ENCODE measurements around the gene LMBRD1.

- TF ChIP-seq, protein P1, sequence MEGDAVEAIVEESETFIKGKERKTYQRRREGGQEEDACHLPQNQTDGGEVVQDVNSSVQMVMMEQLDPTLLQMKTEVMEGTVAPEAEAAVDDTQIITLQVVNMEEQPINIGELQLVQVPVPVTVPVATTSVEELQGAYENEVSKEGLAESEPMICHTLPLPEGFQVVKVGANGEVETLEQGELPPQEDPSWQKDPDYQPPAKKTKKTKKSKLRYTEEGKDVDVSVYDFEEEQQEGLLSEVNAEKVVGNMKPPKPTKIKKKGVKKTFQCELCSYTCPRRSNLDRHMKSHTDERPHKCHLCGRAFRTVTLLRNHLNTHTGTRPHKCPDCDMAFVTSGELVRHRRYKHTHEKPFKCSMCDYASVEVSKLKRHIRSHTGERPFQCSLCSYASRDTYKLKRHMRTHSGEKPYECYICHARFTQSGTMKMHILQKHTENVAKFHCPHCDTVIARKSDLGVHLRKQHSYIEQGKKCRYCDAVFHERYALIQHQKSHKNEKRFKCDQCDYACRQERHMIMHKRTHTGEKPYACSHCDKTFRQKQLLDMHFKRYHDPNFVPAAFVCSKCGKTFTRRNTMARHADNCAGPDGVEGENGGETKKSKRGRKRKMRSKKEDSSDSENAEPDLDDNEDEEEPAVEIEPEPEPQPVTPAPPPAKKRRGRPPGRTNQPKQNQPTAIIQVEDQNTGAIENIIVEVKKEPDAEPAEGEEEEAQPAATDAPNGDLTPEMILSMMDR (conservative IDR thresholded peaks at IDR 0.05; ENCODE audit: low read length) = no peak
- no peak for TF ChIP-seq EZH2phosphoT487 (IDR thresholded peaks at IDR 0.05; ENCODE audit: borderline replicate concordance)
Measured at GRCh38 chr6:69796073-69796641, 653 bp downstream of the LMBRD1 start.
